Lower lobe of right lung (tissue), 2 donors: ENCODE results near the gene ACSM3. TPM values are rescaled to one million over a fixed set of nuclear protein-coding genes. Genes with fewer than 3 reads are reported as not detected.

Source experiments
- ATAC-seq, 2 donors: fragments of 200-7000 bp; cut with Tn5 transposase; one replicate each; pipeline ENCODE4 v1.9.1; 2020 to 2022; ENCODE audit warnings: mild to moderate bottlenecking in 2 of 2, moderate library complexity in 2 of 2
- DNase-seq: peaks from one replicate; pipeline ENCODE4 v3.0.0-alpha.2; 2020
- H3K27ac ChIP-seq: fragments of 200-600 bp; one replicate; pipeline ENCODE4 v1.8.0; 2022
- H3K27me3 ChIP-seq: fragments of 200-600 bp; one replicate; pipeline ENCODE4 v1.8.0; 2022; ENCODE audit warnings: low read depth
- H3K36me3 ChIP-seq: fragments of 200-600 bp; one replicate; pipeline ENCODE4 v1.8.0; 2022; ENCODE audit warnings: mild to moderate bottlenecking
- H3K4me1 ChIP-seq: fragments of 200-600 bp; one replicate; pipeline ENCODE4 v1.8.0; 2022
- H3K4me3 ChIP-seq: fragments of 200-600 bp; one replicate; pipeline ENCODE4 v1.8.0; 2022; ENCODE audit warnings: mild to moderate bottlenecking
- H3K9me3 ChIP-seq: fragments of 200-600 bp; one replicate; pipeline ENCODE4 v1.8.0; 2022
- CTCF ChIP-seq: fragments of 200-600 bp; IDR thresholded peaks from one replicate; pipeline ENCODE4 v1.8.0; 2022; ENCODE audit warnings: antibody characterized with exemption, mild to moderate bottlenecking
- intact Hi-C: fragments of 100-400 bp; cut with DNase I; formaldehyde crosslinking; loops from one replicate; pipeline ENCODE4 v1.11.0; 2022
- total RNA-seq: library from RNA; stranded (reverse); fragmentation: NEBNext Ultra II Directional; extraction: Animal tissue kit (Norgen Biotek cat#: 25700); gene quantifications from one replicate; pipeline ENCODE4 v1.2.1, GENCODE V29; 2021
- donor health status: DM: no; HTN: yes; CAD: no; lungs with severe emphysema.

Gene ACSM3
- total RNA-seq, 1 donor from 2014 or later = 25.2 TPM

DNA sequence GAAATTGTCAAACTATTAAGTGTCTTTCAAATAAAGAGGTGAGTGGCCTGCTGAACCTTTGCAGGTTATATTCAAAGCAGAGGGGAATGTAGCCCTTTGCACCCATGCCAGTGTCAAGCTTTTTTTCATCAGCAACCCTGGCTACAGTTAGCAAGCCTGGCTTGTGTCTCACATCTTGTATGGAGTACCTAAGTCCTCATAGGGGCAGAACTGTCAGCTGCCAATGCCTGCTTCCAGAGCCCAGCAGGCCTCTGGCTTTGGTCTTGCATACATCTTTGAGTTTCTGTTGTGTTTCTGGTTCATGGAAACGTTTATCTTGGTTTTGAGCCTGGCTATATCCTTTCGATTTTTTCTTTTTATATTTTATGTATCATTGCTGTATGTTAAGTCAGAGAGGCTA lies 69.3 kb downstream of the ACSM3 start:
- no peaks in the 10 kb centered on the region for H3K36me3 ChIP-seq
- no peak for TF ChIP-seq CTCF
- H3K4me1 ChIP-seq = no peaks in the 10 kb centered on the region
- no peak for ATAC-seq
- H3K27me3 ChIP-seq = no peaks in the 10 kb centered on the region
- H3K4me3 ChIP-seq = no peak overlapping the region
- no peak for DNase-seq
- intact Hi-C loops = no loop called here
- peaks cover 7% of the 10 kb centered on the region for H3K9me3 ChIP-seq
- H3K27ac ChIP-seq = no peak overlapping the region

GRCh38 chr16:20838240-20838639 lies 74.4 kb downstream of the ACSM3 start:
- Histone ChIP-seq H3K4me3 (no peak overlapping the region), H3K9me3 (peaks cover 7% of the 10 kb centered on the region), H3K27ac (no peak overlapping the region), H3K36me3 (no peaks in the 10 kb centered on the region), H3K27me3 (no peaks in the 10 kb centered on the region), H3K4me1 (no peaks in the 10 kb centered on the region)
- ATAC-seq = no peak
- intact Hi-C loops = no loop called here
- TF ChIP-seq CTCF = no peak
- no peak for DNase-seq

- Histone ChIP-seq H3K27ac (no peak overlapping the region), H3K4me3 (no peak overlapping the region), H3K27me3 (no peaks in the 10 kb centered on the region), H3K36me3 (no peaks in the 10 kb centered on the region), H3K4me1 (peaks cover 1% of the 10 kb centered on the region), H3K9me3 (peaks cover 7% of the 10 kb centered on the region)
- no peak for TF ChIP-seq CTCF
- ATAC-seq (no peak), DNase-seq (no peak)
- intact Hi-C loops = no loop called here
Measured at GRCh38 chr16:20839504-20839903, 75.7 kb downstream of the ACSM3 start.

GRCh38 chr16:20844054-20844453 lies 80.2 kb downstream of the ACSM3 start:
- no peak for ATAC-seq
- Histone ChIP-seq H3K4me3 (no peak overlapping the region), H3K9me3 (no peaks in the 10 kb centered on the region), H3K36me3 (no peaks in the 10 kb centered on the region), H3K4me1 (peaks cover 7% of the 10 kb centered on the region), H3K27ac (no peak overlapping the region), H3K27me3 (no peaks in the 10 kb centered on the region)
- intact Hi-C loops = no loop called here
- no peak for DNase-seq
- no peak for TF ChIP-seq CTCF

DNA sequence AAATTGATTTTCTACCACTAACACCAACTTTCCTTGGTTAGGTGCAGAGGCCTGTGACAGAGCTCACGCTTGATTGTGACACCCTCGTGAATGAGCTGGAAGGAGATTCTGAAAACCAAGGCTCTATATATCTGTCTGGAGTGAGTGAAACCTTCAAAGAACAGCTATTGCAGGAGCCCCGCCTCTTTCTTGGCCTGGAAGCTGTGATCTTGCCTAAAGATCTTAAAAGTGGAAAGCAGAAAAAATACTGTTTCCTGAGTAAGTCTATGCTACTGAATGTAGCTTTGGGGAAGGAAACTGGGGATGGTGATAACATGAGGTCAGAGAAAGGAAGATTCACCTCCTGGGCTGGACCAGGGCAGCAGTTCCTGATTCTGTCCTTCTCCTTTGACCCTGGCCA lies 80.8 kb downstream of the ACSM3 start:
- intact Hi-C loops = no loop called here

More for the DNA sequence above, 80.8 kb downstream of the ACSM3 start:
- Histone ChIP-seq H3K27me3 (no peaks in the 10 kb centered on the region), H3K4me1 (peaks cover 8% of the 10 kb centered on the region), H3K9me3 (no peaks in the 10 kb centered on the region), H3K27ac (no peak overlapping the region), H3K36me3 (no peaks in the 10 kb centered on the region), H3K4me3 (no peak overlapping the region)
- TF ChIP-seq CTCF = no peak
- ATAC-seq (no peak), DNase-seq (no peak)
